GM21381 (cell line): Measurements from ENCODE around the gene DDX51.
"Not testable (repeated sequence)": the region's sequence is repeated elsewhere in the genome, so short reads cannot be mapped to it uniquely, and the experiment has no call there.

Source experiments
- ATAC-seq: cut with Tn5 transposase; IDR thresholded peaks from one replicate; pipeline ENCODE4 v1.9.1; 2021; ENCODE audit warnings: mild to moderate bottlenecking, moderate library complexity; ENCODE audit not compliant: unreplicated experiment

The DDX51 gene

DNA sequence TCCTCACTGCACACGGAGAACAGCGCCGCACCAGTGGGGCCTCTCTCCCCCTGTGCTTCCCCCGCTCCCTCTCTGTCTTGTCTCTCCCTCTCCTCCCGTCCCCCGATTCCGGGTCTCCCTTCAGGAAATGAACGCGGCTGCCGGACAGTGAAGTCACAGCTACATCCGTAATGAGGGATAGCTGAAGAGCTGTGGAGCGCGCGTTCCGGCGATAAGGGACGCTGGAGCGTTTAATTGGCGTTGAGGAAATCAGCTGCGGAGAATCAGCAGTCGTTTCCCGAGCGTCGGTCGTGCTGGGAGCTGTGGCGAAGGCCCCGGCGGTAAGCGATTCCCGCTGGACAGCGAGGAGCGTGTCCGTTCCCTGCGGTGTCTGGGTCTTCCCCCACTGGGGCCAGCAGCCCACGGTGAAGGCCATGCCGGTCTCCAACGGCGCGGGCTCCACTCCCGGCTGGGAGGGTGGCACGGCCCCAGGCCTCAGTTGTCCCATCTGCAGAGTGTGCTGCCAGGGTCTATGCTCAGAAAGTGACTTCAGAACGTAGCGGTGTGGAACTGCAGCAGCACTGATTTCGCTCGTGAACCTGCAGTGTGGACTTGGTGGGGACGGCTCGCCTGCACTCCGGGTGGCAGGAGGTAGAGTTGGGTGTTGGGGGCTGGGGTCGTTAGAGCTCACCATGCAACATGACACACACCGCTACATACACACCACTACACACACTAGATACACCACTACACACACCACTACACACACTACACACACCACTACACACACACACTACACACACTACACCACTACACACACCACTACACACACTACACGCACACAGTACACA lies 11.0 kb upstream of the DDX51 start:
- ATAC-seq = no peak

DNA sequence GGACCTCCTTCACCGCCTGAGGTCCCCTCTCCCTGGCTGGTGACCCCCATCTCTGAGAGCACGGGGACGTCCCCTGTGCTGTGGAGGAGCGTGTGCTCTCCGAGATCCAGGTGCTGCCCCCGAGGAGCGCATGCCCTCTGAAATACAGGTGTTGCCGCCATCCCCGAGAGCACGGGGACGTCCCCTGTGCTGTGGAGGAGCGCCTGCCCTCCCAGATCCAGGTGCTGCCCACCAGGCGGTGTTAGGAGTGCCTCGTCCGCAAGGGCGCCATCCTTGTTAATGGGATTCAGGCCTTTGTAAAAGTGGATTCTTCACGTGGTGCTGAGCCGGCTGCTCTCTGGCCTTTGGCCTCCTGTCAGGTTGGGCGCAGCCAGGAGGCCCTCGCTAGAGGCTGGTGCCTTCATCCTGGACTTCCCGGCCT lies 10.2 kb upstream of the DDX51 start:
- ATAC-seq = no peak

DNA sequence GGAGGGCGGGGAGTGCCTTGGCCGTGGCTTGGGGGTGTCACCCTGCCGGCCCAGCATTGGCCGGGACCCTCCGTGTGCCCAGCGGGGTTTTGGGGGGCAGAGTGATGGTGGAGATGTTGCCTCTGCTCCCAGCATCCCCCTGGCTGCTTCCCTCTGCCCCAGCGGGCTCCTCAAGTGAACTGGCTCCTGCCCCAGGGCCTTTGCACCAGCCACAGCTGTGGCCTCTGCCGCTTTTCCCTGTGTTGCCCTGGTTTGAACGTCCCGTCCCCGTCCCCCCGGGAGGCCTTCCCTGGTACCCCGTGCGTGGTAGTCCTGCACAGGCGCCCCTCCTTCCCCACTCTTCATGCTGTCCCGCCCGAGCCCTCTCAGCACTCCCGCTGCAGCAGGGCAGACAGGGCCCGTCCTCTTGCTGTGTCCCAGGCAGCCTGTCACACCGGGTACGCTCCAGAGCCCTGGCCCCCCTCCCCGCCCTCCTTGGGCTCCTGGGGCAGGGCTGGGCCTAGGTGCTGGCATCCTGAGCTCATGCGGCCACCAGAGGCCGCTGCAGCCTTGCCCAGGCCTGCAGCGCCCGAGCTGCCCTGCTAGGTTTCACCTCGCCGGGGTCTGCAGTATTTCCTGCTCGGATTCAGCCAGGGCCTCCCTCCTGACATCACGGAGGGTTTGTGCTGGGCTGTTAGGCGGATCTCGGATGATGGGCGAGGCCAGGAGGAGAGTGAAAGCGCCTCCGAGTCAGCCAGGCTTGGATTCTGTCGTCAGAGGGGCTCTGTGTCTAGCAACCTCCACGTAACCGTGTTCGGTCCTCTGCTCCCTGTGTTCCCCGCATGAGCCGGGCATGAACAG lies 9.6 kb upstream of the DDX51 start:
- peak; percentile 71 for ATAC-seq

DNA sequence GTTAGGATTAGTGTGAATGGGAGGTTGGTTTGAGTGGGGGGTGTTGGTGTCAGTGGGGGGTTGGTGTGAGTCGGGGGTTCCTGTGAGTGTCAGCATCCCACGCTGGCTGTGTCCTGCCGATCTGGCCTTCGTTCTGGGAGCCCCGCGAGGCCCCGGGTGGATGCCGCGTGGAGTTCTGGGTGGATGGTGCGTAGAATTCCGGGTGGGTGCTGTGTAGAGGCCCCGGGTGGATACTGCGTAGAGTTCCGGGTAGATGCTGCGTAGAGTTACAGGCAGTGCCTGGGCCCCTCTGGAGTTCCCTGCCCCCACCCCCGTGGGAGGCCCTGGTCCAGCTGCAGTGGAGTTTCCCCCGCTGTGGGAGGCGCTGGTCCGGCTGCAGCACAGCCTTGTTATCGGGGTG lies 8.8 kb upstream of the DDX51 start:
- ATAC-seq = no peak

DNA sequence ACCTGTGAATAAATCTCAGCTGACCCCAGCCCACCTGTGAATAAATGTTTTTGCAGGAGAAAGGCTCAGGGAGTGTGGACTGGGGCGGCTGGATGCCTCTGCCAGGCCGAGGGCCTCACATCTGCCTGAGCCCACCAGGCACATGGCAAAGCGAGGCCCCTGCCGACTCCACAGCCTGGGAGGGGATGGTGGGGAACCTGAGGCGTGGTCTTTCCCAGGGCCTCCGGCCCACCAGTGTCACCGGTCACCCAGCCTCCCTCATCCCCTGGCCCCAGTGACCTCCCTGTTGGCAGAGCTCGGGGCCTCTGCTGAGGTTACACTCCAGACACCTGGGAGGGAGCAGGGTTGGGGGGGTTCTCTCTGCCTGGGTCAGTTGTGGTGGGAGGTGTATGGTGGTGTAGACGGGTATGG lies 8.3 kb upstream of the DDX51 start:
- no peak for ATAC-seq

DNA sequence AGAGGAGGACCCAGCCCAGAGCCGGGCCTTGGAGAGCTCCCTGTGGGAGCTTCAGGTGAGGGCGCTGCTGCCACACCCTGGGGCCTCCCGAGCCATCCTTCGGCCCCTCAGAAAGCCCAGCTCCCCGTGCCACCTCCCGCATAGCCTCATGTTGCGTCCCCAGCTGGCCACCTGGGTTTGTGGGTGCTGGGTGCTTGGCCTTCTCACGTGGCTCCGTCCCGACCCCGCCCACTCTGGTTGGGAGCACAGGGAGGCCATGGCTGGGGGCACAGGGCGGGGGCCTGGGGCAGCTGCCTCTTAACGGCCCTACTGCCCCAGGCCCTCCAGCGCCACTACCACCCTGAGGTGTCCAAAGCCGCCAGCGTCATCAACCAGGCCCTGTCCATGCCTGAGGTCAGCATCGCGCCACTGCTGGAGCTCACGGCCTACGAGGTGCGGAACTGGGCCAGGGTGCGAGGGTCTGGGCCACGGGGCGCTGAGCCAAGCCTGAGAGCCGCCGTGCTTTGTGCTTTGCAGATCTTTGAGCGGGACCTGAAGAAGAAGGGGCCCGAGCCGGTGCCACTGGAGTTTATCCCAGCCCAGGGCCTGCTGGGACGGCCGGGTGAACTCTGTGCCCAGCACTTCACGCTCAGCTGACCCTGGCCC lies 7.8 kb upstream of the DDX51 start:
- no peak for ATAC-seq

DNA sequence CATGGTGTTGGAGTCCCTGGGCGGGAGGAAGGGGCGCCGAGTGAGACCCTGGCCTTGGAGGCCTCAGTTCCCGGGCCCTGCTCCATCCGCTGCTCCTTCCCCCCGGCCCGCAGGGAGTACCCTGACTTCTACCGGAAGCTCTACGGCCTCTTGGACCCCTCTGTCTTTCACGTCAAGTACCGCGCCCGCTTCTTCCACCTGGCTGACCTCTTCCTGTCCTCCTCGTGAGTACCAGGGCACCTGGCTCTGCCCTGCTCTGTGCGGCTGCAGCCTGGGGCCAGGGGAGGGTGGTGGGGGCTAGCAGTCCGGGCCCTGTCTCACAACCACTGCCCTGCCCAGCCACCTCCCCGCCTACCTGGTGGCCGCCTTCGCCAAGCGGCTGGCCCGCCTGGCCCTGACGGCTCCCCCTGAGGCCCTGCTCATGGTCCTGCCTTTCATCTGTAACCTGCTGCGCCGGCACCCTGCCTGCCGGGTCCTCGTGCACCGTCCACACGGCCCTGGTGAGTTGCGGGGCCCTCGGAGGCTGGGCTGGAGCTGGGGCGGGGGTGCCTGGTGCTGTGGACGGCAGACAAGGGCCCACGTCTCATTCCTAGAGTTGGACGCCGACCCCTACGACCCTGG lies 7.1 kb upstream of the DDX51 start:
- ATAC-seq = no peak

DNA sequence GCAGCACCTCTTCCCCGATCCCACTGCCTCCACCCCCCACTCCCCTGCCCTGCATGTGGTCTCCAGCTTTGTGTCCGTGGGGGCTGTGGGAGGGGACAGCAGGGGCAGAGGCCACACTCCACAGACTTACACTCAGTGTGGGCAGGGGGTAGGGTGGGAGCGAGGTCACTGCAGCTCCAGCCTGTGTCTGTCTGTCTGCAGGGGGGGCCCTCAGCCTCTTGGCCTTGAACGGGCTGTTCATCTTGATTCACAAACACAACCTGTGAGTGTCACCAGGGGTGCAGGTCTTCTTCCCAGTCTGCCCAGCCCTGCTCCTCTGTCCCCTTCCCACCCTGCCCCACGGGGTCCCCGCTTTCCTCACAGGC lies 6.6 kb upstream of the DDX51 start:
- no peak for ATAC-seq

DNA sequence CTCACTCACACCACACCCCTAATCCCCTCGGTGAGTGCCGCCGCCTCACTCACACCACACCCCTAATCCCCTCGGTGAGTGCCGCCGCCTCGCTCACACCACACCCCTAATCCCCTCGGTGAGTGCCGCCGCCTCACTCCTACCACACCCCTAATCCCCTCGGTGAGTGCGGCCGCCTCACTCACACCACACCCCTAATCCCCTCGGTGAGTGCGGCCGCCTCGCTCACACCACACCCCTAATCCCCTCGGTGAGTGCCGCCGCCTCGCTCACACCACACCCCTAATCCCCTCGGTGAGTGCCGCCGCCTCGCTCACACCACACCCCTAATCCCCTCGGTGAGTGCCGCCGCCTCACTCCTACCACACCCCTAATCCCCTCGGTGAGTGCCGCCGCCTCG lies 5.4 kb upstream of the DDX51 start:
- not testable (repeated sequence) for ATAC-seq

DNA sequence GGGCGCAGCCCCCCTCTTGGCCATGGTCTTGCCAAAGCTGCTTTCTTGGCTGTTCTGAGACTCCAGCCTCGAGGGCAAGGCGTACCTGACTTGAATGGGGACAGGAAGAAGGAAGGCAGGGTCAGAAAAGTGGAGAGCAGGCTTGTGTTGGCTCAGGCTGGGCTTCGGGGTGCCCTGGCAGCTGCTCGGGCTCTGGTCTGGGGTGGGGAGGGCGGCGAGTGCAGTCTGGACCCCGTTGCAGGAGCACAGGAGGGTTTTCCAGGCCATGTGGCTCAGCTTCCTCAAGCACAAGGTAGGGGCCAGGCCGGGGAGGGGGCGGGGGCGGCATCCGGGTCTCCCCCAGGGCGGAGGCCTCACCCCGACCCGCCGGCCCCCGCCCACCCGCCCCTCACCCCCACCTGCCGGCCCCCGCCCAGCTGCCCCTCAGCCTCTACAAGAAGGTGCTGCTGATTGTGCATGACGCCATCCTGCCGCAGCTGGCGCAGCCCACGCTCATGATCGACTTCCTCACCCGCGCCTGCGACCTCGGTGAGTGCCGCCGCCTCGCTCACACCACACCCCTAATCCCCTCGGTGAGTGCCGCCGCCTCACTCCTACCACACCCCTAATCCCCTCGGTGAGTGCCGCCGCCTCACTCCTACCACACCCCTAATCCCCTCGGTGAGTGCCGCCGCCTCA lies 4.4 kb upstream of the DDX51 start:
- no peak for ATAC-seq

DNA sequence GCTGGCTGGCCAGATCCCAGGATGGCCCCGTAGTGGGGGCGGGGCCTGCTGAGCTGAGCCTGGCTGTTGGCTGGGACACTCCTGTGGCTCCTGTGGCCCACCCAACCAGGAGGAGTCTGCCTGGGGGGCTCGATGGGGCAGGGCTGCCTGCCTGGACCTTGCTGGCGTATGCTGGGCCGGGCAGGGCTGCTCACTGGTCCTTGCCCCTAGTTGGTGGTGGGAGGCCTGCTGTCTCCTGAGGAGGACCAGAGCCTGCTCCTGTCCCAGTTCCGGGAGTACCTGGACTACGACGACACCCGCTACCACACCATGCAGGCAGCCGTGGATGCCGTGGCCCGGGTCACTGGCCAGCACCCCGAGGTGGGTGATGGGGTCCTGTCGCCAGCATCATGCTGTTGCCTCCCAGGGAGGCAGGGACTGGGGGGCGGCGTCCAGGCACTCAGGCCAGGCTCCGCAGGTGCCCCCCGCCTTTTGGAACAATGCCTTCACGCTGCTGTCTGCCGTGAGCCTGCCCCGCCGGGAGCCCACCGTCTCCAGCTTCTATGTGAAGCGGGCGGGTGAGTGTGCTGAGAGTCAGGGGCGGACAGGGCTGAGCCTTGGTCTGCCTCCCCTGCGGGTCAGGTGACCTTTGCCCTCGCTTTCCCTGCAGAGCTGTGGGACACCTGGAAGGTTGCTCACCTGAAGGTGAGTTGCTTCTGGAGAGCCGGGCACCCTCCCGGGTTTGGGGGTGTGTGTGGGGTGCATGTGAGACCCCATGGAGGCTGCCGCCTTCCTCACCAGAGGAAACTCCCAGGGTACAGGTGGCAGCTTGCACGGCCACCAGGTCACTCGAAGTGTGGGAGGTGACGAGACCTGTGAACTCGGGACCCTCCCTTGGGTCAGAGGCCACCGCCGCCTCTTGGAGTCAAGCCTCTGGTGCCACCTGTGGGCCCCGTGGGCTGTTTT lies 3.6 kb upstream of the DDX51 start:
- no peak for ATAC-seq

DNA sequence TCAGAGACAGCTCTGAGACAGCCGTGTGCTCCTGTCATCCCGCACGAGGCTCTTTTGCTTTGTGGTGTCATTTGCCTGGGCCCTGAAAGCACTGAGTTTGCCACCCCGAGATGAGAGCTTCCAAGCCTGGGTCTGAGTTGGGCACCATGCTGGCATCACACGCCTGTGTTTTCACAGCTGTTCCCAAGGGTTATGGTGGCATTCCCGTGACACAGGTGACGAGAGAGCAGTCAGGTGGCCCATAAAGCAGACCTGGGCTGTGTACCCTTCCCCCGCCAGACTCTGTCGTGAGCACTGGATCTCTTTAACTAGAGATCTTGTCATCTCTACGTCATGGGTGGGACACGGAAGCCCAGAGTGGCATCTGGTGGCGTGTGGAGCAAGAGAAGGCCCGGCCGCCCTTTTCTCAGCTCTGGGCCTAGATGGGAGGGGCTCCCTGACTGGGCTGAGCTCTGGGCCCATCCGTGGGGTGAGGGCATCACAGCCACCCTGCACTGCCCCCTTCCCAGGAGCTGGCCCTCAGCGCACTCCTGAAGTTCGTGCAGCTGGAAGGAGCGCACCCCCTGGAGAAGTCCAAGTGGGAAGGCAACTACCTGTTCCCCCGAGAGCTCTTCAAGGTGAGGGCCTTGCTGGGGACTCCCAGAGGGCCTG lies 2.8 kb upstream of the DDX51 start:
- ATAC-seq = no peak

DNA sequence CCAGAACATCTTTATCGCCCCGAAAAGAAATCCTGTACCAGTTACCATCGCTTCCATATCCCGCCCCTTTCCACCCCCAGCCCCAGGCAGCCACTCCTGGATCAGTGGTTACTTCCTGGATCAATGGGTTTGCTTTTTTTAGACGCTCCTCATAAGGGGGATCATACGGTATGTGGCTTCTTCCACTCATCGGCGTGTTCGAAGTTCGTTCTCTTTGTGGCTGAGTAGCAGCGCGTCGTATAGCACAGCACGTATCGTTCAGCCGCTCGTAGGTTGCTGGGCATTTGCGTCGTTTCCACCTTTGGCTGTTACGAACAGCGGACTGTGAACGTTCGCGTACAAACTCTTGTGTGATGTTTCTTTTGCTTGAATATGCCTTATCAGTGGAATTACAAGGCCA lies 2.0 kb upstream of the DDX51 start:
- no peak for ATAC-seq

DNA sequence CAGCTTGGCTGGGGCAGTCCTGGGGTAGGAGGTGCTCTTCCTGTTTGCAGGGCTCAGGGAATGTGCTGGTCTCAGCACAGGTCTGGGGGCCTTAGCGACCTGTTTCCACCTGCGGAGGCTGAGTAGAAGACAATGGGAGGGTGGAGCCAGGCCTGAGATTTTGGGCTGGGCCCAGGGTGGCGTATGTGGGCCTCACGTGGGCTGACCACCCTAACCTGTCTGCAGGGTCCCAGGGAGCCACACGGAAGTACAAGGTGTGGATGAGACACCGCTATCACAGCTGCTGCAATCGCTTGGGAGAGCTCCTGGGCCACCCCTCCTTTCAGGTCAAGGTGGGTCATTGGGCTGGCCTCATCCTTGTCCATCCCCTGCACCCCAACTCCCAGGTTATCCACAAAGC lies 1.2 kb upstream of the DDX51 start:
- no peak for ATAC-seq

DNA sequence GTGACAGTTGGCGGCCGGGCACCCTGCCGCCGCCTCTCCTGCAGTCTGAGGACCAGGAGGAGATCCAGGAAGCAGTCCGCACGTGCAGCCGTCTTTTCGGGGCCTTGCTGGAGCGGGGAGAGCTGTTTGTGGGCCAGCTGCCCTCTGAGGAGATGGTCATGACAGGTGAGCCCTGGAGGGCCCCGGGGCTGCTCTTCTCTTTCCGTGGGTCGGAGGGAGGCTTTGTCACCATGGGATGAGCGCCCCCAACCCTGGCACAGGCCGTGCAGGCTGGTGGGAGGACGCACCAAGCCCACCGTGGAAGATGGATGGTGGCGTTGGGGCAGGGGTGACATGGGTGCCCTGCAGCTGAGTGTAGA lies 670 bp upstream of the DDX51 start:
- ATAC-seq = no peak

DNA sequence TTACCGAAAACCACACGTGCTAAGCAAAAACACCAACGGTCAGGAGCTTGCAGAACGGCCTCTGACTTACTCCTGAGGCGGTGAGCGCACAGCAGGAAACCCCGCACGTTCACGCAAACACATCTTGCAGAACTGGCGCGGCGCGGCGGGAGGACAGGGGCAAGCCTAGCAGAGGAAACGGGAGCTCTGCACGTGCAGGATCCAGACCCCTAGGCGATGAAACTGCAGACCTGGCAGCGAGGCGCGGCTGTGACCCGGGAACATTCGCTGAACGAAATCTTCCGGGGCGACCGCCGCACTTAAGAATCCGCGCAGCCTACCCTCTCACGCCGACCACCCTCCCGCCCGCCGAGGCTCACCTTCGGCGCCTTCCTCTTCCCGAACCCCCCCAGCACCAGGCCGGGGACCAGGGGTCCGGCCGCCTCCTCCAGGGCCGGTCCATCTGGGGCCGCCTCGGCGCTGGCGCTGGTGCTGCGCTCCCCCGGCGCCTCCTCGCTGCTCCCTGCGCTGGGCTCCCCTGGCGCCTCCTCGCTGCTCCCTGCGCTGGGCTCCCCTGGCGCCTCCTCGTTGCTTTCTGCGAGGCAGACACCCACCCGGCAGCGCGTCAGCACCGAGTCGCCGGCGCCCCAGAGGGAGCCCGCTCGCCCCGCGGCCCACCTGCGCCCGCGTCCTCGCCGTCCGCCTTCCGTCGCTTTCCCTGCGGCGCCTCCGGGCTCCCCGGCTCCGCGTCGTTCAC lies 615 bp downstream of the DDX51 start:
- ATAC-seq = peak; percentile 30

DNA sequence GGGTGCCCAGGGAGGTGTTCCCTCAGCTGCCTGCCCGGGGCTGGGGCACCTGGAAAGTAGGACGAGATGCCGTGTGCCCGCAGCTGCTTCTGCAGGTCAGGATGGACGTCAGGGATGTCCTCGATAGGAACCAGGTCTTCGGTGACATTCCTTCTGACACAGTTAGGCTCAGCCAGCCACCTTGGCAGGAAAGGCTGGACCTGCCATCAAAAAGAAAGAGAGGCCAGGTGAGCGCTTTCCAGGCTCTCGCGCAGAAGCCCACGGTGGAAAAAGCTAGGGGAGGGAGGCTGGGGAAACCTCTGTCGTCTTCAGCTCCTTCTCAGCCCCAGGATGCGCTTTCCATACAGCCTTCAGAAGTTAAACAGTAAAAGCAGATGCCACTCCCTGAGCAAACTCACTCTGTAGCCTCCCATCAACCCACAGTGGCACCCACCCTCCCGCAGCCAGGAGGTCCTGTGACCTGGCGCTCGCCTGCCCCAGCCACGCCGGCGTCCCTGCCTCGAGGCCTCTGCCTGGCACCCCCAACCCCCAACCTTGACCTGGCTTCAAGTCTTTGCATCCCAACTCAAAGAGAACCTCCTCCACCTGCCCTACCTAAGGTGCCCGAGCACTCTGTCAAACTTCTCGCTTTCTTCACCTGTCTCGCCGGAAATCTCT lies 1.3 kb downstream of the DDX51 start:
- ATAC-seq = no peak
